PFSK-1 (cell line): ENCODE data around the gene JCHAIN.

Experiments used
- FOXP2 ChIP-seq: optimal IDR thresholded peaks from 2 replicates; pipeline ENCODE3; 2011; ENCODE audit warnings: borderline replicate concordance, control low read depth, inconsistent platforms; ENCODE audit not compliant: insufficient read depth; ENCODE audit errors: extremely low read length, extremely low read depth
- POLR2AphosphoS5 ChIP-seq: IDR thresholded peaks from 2 replicates; pipeline ENCODE4 v1.6.1; 2012; ENCODE audit warnings: low read depth, mild to moderate bottlenecking, control low read depth, low read length, moderate library complexity
- SIN3A ChIP-seq: IDR thresholded peaks from 2 replicates; pipeline ENCODE4 v1.6.1; 2012; ENCODE audit warnings: mild to moderate bottlenecking, low read length, moderate library complexity, borderline replicate concordance; ENCODE audit not compliant: insufficient read depth
- TAF1 ChIP-seq: IDR thresholded peaks from 2 replicates; pipeline ENCODE4 v1.6.1; 2012; ENCODE audit warnings: low read length, control low read depth, borderline replicate concordance; ENCODE audit not compliant: insufficient read depth
- TF ChIP-seq, protein P1 (sequence below), 2 experiments: IDR thresholded peaks; 2 replicates each; pipeline versions ENCODE4 v1.6.1 to v1.8.0; 2011 to 2012; ENCODE audit warnings: low read depth in 2 of 2, low read length in 2 of 2, control low read depth in 1 of 2, inconsistent platforms in 1 of 2, mild to moderate bottlenecking in 1 of 2, moderate library complexity in 1 of 2; ENCODE audit not compliant: insufficient read depth in 1 of 2

The JCHAIN gene

DNA sequence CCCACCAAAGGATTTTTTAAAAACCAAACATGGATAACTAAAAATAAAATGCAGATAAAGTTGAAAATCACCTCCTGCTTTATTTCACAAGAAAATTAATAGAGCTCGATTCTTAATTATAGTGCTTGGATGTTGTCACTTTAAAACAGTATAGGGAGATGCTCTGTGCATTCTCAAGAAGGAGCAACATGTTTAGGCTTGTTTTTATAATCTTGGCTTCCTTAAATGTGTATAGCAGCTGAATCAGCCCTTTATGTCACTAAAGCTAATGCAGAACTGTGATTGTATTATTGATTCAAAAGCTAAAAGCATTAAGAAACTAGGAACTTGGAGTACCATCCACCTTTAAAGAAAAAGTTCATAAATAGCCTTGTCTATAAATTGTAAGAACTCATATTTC lies 35.0 kb upstream of the JCHAIN start:
- TF ChIP-seq SIN3A (no peak), FOXP2 (no peak), POLR2AphosphoS5 (no peak), TAF1 (no peak)
- TF ChIP-seq, protein P1, sequence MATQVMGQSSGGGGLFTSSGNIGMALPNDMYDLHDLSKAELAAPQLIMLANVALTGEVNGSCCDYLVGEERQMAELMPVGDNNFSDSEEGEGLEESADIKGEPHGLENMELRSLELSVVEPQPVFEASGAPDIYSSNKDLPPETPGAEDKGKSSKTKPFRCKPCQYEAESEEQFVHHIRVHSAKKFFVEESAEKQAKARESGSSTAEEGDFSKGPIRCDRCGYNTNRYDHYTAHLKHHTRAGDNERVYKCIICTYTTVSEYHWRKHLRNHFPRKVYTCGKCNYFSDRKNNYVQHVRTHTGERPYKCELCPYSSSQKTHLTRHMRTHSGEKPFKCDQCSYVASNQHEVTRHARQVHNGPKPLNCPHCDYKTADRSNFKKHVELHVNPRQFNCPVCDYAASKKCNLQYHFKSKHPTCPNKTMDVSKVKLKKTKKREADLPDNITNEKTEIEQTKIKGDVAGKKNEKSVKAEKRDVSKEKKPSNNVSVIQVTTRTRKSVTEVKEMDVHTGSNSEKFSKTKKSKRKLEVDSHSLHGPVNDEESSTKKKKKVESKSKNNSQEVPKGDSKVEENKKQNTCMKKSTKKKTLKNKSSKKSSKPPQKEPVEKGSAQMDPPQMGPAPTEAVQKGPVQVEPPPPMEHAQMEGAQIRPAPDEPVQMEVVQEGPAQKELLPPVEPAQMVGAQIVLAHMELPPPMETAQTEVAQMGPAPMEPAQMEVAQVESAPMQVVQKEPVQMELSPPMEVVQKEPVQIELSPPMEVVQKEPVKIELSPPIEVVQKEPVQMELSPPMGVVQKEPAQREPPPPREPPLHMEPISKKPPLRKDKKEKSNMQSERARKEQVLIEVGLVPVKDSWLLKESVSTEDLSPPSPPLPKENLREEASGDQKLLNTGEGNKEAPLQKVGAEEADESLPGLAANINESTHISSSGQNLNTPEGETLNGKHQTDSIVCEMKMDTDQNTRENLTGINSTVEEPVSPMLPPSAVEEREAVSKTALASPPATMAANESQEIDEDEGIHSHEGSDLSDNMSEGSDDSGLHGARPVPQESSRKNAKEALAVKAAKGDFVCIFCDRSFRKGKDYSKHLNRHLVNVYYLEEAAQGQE (IDR thresholded peaks at IDR 0.05; ENCODE audit: insufficient read depth in 1 of 2, low read depth in 2 of 2, low read length in 2 of 2), result no peak

DNA sequence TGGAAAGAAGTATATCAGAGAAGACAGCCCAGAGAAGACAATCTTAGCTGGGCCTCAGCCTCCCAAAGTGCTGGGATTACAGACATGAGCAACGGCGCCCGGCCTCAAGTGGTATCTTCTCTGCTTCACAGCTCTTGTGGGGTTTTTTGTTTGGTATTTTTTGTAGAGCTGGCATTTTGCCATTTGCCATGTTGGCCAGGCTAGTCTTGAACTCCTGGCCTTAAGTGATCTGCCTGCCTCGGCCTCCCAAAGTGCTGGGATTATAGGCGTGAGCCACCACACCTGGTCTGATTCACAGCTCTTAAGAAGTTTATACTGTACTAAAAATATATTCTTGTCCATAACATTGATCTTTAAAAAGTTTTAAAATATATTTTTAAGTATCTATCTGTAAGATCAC lies 34.4 kb upstream of the JCHAIN start:
- TF ChIP-seq TAF1, result no peak
- TF ChIP-seq, protein P1 (IDR thresholded peaks at IDR 0.05; ENCODE audit: insufficient read depth in 1 of 2, low read depth in 2 of 2, low read length in 2 of 2), result no peak
- TF ChIP-seq POLR2AphosphoS5, result no peak
- no peak for TF ChIP-seq FOXP2
- TF ChIP-seq SIN3A, result no peak

DNA sequence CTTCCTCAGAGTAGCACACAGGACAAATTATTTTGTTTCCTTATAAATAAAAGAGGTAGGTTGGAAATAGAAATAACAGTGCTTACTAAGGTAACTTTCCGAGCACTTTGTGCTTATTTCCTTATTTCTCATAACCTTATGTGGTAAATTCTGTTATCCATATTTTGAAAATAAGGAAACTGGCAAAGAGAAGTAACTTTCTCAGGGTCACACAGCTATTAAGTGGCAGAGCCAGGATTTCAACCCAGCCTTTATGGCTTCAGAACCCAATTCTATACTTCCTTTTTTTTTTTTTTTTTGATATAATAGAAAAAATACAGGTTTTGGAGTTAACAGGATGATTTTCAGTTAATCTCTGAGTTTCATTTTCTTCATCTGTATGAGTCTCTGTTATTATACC lies 25.4 kb upstream of the JCHAIN start:
- no peak for TF ChIP-seq TAF1
- TF ChIP-seq, protein P1 (IDR thresholded peaks at IDR 0.05; ENCODE audit: insufficient read depth in 1 of 2, low read depth in 2 of 2, low read length in 2 of 2), result no peak
- no peak for TF ChIP-seq FOXP2
- no peak for TF ChIP-seq SIN3A
- TF ChIP-seq POLR2AphosphoS5, result no peak

DNA sequence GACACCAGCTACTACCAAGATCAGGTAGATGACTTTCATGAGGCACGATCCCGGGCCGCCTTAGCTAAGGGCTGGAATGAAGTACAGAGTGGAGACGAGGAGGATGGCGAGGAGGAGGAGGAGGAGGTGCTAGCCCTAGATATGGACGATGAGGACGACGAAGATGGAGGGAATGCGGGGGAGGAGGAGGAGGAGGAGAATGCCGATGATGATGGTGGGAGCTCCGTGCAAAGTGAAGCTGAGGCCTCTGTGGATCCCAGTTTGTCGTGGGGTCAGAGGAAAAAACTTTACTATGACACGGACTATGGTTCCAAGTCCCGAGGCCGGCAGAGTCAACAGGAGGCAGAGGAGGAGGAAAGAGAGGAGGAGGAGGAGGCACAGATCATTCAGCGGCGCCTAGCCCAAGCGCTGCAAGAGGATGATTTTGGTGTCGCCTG lies 22.5 kb upstream of the JCHAIN start:
- TF ChIP-seq, protein P1 (IDR thresholded peaks at IDR 0.05; ENCODE audit: insufficient read depth in 1 of 2, low read depth in 2 of 2, low read length in 2 of 2), result no peak
- TF ChIP-seq POLR2AphosphoS5 (no peak), SIN3A (no peak), TAF1 (no peak), FOXP2 (no peak)
